RPMI8226 (cell line): Measurements from ENCODE around the gene CARD11.

Experiments
- DNase-seq: peaks from one replicate; pipeline ENCODE4 v3.0.0-alpha.2; 2015

CARD11 gene

GRCh38 chr7:2937701-2938513 lies 105.8 kb downstream of the CARD11 start:
- DNase-seq = no peak

- DNase-seq = no peak
These were observed 106.6 kb downstream of the CARD11 start for GRCh38 chr7:2936891-2937580.

GRCh38 chr7:2936301-2936700 lies 107.4 kb downstream of the CARD11 start:
- no peak for DNase-seq

- DNase-seq = no peak
These were observed 108.5 kb downstream of the CARD11 start for GRCh38 chr7:2934984-2935740.

GRCh38 chr7:2934211-2934731 lies 109.4 kb downstream of the CARD11 start:
- no peak for DNase-seq

GRCh38 chr7:2932402-2933251 lies 111.0 kb downstream of the CARD11 start:
- no peak for DNase-seq

GRCh38 chr7:2931034-2931415 lies 112.6 kb downstream of the CARD11 start:
- no peak for DNase-seq

GRCh38 chr7:2930310-2931033 lies 113.2 kb downstream of the CARD11 start:
- DNase-seq = no peak

GRCh38 chr7:2929321-2930201 lies 114.1 kb downstream of the CARD11 start:
- DNase-seq = peak; percentile 34

GRCh38 chr7:2928613-2929311 lies 114.9 kb downstream of the CARD11 start:
- peak; percentile 98 for DNase-seq

- peak; percentile 81 for DNase-seq
These were observed 115.4 kb downstream of the CARD11 start for GRCh38 chr7:2928256-2928612.

GRCh38 chr7:2927592-2927991 lies 116.1 kb downstream of the CARD11 start:
- DNase-seq = peak; percentile 76

- DNase-seq = peak; percentile 90
These were observed 116.7 kb downstream of the CARD11 start for GRCh38 chr7:2926896-2927405.

- peak; percentile 38 for DNase-seq
These were observed 117.4 kb downstream of the CARD11 start for GRCh38 chr7:2926120-2926895.

- DNase-seq = peak; percentile 61
These were observed 118.5 kb downstream of the CARD11 start for GRCh38 chr7:2924866-2925840.

- DNase-seq = no peak
These were observed 119.6 kb downstream of the CARD11 start for GRCh38 chr7:2923886-2924574.

- DNase-seq = no peak
These were observed 120.3 kb downstream of the CARD11 start for GRCh38 chr7:2923291-2923781.
